Fibroblast of skin of scalp (primary cell): Measurements from ENCODE around the gene ATXN2.
A peak's percentile ranks its signal among the peaks of the same experiment; 100 is the strongest.

Experiments
- DNase-seq: peaks from one replicate; pipeline ENCODE4 v3.0.0-alpha.2; 2013

ATXN2 gene

GRCh38 chr12:111435661-111436201 is 163.4 kb downstream of the ATXN2 start:
- no peak for DNase-seq

- DNase-seq = peak; percentile 46
Observed at GRCh38 chr12:111434680-111435338, 164.3 kb downstream of the ATXN2 start.

- no peak for DNase-seq
Observed at GRCh38 chr12:111434049-111434448, 165.1 kb downstream of the ATXN2 start.

- no peak for DNase-seq
Observed at GRCh38 chr12:111431772-111432171, 167.3 kb downstream of the ATXN2 start.

GRCh38 chr12:111430433-111431353 is 168.4 kb downstream of the ATXN2 start:
- no peak for DNase-seq

GRCh38 chr12:111429828-111430432 is 169.2 kb downstream of the ATXN2 start:
- DNase-seq = no peak

- no peak for DNase-seq
Observed at GRCh38 chr12:111428728-111429175, 170.4 kb downstream of the ATXN2 start.

GRCh38 chr12:111428081-111428727 is 170.9 kb downstream of the ATXN2 start:
- no peak for DNase-seq

- DNase-seq = no peak
Observed at GRCh38 chr12:111427417-111428074, 171.6 kb downstream of the ATXN2 start.

GRCh38 chr12:111426344-111427185 is 172.6 kb downstream of the ATXN2 start:
- DNase-seq = no peak

- DNase-seq = no peak
Observed at GRCh38 chr12:111425655-111426054, 173.5 kb downstream of the ATXN2 start.

- DNase-seq = no peak
Observed at GRCh38 chr12:111424793-111425251, 174.3 kb downstream of the ATXN2 start.

- no peak for DNase-seq
Observed at GRCh38 chr12:111424189-111424792, 174.8 kb downstream of the ATXN2 start.

- DNase-seq = no peak
Observed at GRCh38 chr12:111420494-111420893, 178.6 kb downstream of the ATXN2 start.

GRCh38 chr12:111419784-111420183 is 179.3 kb downstream of the ATXN2 start:
- no peak for DNase-seq

- no peak for DNase-seq
Observed at GRCh38 chr12:111418594-111418880, 180.6 kb downstream of the ATXN2 start.

GRCh38 chr12:111417784-111418593 is 181.1 kb downstream of the ATXN2 start:
- no peak for DNase-seq

GRCh38 chr12:111417290-111417689 is 181.8 kb downstream of the ATXN2 start:
- no peak for DNase-seq

GRCh38 chr12:111414711-111415252 is 184.3 kb downstream of the ATXN2 start:
- no peak for DNase-seq
